ENCODE data around the gene HELZ.

The HELZ gene

GRCh38 chr17:67050471-67051154 lies 194.4 kb downstream of the HELZ start:
- TF ChIP-seq BCL11B (tag by site-specific recombination; IDR thresholded peaks at IDR 0.05; ENCODE audit: low read depth) (no peak), ZNF223 (tag by site-specific recombination; IDR thresholded peaks at IDR 0.05) (no peak), ZIC2 (tag by site-specific recombination; IDR thresholded peaks at IDR 0.05) (no peak), ZNF350 (tag by site-specific recombination; IDR thresholded peaks at IDR 0.05) (no peak), MEIS1 (CRISPR knock-in tag; IDR thresholded peaks at IDR 0.05; ENCODE audit: borderline replicate concordance) (no peak), ZNF785 (tag by site-specific recombination; IDR thresholded peaks at IDR 0.05) (no peak), ZNF610 (tag by site-specific recombination; IDR thresholded peaks at IDR 0.05; ENCODE audit: borderline replicate concordance) (no peak), ZNF302 (tag by site-specific recombination; IDR thresholded peaks at IDR 0.05; ENCODE audit: low read depth) (no peak), ZNF211 (tag by site-specific recombination; IDR thresholded peaks at IDR 0.05; ENCODE audit: low read depth) (no peak), HOXD13 (CRISPR knock-in tag; IDR thresholded peaks at IDR 0.05; ENCODE audit: borderline replicate concordance) (no peak), SP2 (tag by site-specific recombination; IDR thresholded peaks at IDR 0.05) (no peak), ZNF549 (tag by site-specific recombination; IDR thresholded peaks at IDR 0.05) (no peak), ATF2 (tag by site-specific recombination; IDR thresholded peaks at IDR 0.05; ENCODE audit: low read depth) (no peak), ZNF148 (tag by site-specific recombination; IDR thresholded peaks at IDR 0.05; ENCODE audit: borderline replicate concordance) (no peak), ZNF202 (tag by site-specific recombination; IDR thresholded peaks at IDR 0.05; ENCODE audit: borderline replicate concordance) (no peak), TRIM28 (IDR thresholded peaks at IDR 0.05; ENCODE audit: borderline replicate concordance, low read length) (no peak), ZNF747 (tag by site-specific recombination; IDR thresholded peaks at IDR 0.05) (no peak), ZNF621 (tag by site-specific recombination; IDR thresholded peaks at IDR 0.05) (no peak)
- TF ChIP-seq, protein P1, sequence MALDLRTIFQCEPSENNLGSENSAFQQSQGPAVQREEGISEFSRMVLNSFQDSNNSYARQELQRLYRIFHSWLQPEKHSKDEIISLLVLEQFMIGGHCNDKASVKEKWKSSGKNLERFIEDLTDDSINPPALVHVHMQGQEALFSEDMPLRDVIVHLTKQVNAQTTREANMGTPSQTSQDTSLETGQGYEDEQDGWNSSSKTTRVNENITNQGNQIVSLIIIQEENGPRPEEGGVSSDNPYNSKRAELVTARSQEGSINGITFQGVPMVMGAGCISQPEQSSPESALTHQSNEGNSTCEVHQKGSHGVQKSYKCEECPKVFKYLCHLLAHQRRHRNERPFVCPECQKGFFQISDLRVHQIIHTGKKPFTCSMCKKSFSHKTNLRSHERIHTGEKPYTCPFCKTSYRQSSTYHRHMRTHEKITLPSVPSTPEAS (tag by site-specific recombination; IDR thresholded peaks at IDR 0.05), result no peak
- ChIA-PET CTCF (interaction anchor here (0.6 kb wide), 1 partner anchor 23 kb away, joined by 4 read pairs; no protein-coding TSS in a partner anchor), POLR2A (no interaction called here)
- H3K4me3 ChIP-seq (ENCODE audit: low read depth, low read length), result no peak overlapping the region
- no peaks in the 10 kb centered on the region for H3K4me1 ChIP-seq (ENCODE audit: control insufficient read depth, insufficient read depth, low read length)
- no peak overlapping the region for H3K27ac ChIP-seq (ENCODE audit: extremely low read depth, low read depth, low read length)
- no peaks in the 10 kb centered on the region for H3K36me3 ChIP-seq (ENCODE audit: control insufficient read depth in 2 of 2, insufficient read depth in 1 of 2, low read length in 2 of 2)
- H3K9me3 ChIP-seq (ENCODE audit: control insufficient read depth, insufficient read depth, low read depth, low read length), result no peaks in the 10 kb centered on the region

DNA sequence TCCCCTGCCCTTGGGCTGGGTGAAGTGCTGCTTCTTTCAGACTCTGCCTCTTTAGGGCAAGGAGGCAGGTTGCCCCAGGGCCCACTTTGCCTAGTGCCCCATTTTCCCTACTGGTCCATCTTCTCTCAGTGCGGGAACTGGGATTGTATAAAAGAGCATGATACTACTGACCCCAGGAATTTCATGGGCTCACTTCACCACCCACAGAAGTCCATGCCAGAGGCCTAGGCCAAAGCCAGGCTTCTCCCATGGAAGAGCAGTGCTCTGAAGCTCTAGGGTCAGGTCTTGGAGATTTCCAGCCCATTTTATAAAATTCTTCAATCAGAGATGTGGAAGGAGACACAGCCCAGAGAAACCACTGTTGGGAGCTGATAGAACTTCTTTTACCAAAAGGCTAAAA lies 194.9 kb downstream of the HELZ start:
- CTCF ChIA-PET, result interaction anchor here (0.5 kb wide), 1 partner anchor 319 kb away, joined by 3 read pairs; no protein-coding TSS in a partner anchor
- H3K27ac ChIP-seq (ENCODE audit: extremely low read depth, low read depth, low read length), result no peak overlapping the region
- H3K9me3 ChIP-seq (ENCODE audit: control insufficient read depth, insufficient read depth, low read depth, low read length), result no peaks in the 10 kb centered on the region
- no peaks in the 10 kb centered on the region for H3K4me1 ChIP-seq (ENCODE audit: control insufficient read depth, insufficient read depth, low read length)
- TF ChIP-seq BCL11A (tag by site-specific recombination; IDR thresholded peaks at IDR 0.05; ENCODE audit: low read depth) (no peak), ZBTB26 (tag by site-specific recombination; optimal IDR thresholded peaks at IDR 0.05) (no peak), ZNF366 (tag by site-specific recombination; conservative IDR thresholded peaks at IDR 0.05) (no peak), ZNF701 (tag by site-specific recombination; IDR thresholded peaks at IDR 0.05) (no peak), ZNF37A (tag by site-specific recombination; IDR thresholded peaks at IDR 0.05) (no peak), ZNF777 (tag by site-specific recombination; IDR thresholded peaks at IDR 0.05; ENCODE audit: borderline replicate concordance) (no peak), ZFP41 (tag by site-specific recombination; IDR thresholded peaks at IDR 0.05; ENCODE audit: borderline replicate concordance) (no peak), ZNF362 (tag by site-specific recombination; IDR thresholded peaks at IDR 0.05) (no peak)
- TF ChIP-seq, protein P2, sequence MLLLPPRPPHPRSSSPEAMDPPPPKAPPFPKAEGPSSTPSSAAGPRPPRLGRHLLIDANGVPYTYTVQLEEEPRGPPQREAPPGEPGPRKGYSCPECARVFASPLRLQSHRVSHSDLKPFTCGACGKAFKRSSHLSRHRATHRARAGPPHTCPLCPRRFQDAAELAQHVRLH (tag by site-specific recombination; IDR thresholded peaks at IDR 0.05), result no peak
- POLR2A ChIA-PET, result no interaction called here
- no peaks in the 10 kb centered on the region for H3K36me3 ChIP-seq (ENCODE audit: control insufficient read depth in 2 of 2, insufficient read depth in 1 of 2, low read length in 2 of 2)
- no peak overlapping the region for H3K4me3 ChIP-seq (ENCODE audit: low read depth, low read length)
